Measurements from ENCODE around the gene COPS7B. TPM values are rescaled to one million over a fixed set of nuclear protein-coding genes. Genes with fewer than 3 reads are reported as not detected.

COPS7B gene
- total RNA-seq, 1 experiment from 2014 or later = 61.4 TPM

- Histone ChIP-seq H2BK20ac (ENCODE audit: low read depth, low read length, poor library complexity, severe bottlenecking) (no peak overlapping the region), H2AFZ (ENCODE audit: low read length) (no peak overlapping the region), H3K79me2 (ENCODE audit: insufficient read depth, low read length) (0 out of 2 replicates have a peak, but pooled peaks cover 2% of the 10 kb centered on the region), H4K5ac (ENCODE audit: insufficient read length, low read depth, low read length) (no peak overlapping the region), H3K4me1 (ENCODE audit: insufficient read depth, low read length) (no peaks in the 10 kb centered on the region), H2BK5ac (ENCODE audit: insufficient read length, low read length) (no peak overlapping the region), H4K20me1 (ENCODE audit: control insufficient read depth, insufficient read depth, insufficient read length) (no peaks in the 10 kb centered on the region), H3K27me3 (ENCODE audit: insufficient read depth, low read length) (no peaks in the 10 kb centered on the region), H2BK15ac (ENCODE audit: low read depth, low read length) (no peak overlapping the region), H3K4me2 (ENCODE audit: insufficient read depth, insufficient read length, low read length) (no peak overlapping the region), H3K14ac (ENCODE audit: insufficient read depth, low read length) (no peak overlapping the region), H3K4ac (ENCODE audit: low read depth, low read length) (no peak overlapping the region), H3T11ph (ENCODE audit: low read length) (no peak overlapping the region), H4K91ac (ENCODE audit: insufficient read length, low read depth, low read length) (no peak overlapping the region), H3K23me2 (ENCODE audit: insufficient read length, low read depth, low read length, poor library complexity, severe bottlenecking) (no peaks in the 10 kb centered on the region), H3K9me3 (ENCODE audit: control insufficient read depth, low read depth, low read length) (no peaks in the 10 kb centered on the region), H3K79me1 (ENCODE audit: insufficient read depth, low read depth, low read length, poor library complexity, severe bottlenecking) (no peaks in the 10 kb centered on the region), H2BK120ac (ENCODE audit: low read depth, low read length, poor library complexity, severe bottlenecking) (no peak overlapping the region), H3K18ac (ENCODE audit: insufficient read length, low read depth, low read length) (no peak overlapping the region), H3K27ac (ENCODE audit: insufficient read length, low read depth, low read length) (no peak overlapping the region), H2BK12ac (ENCODE audit: insufficient read length, low read depth, low read length) (no peak overlapping the region), H2AK5ac (ENCODE audit: insufficient read length, low read length) (no peak overlapping the region), H3K23ac (ENCODE audit: insufficient read length, low read depth, low read length) (no peak overlapping the region), H3K56ac (ENCODE audit: insufficient read length, low read depth, low read length) (no peak overlapping the region), H3K9ac (ENCODE audit: extremely low read depth, insufficient read length, low read length) (no peak overlapping the region), H4K8ac (replicated peaks; ENCODE audit: insufficient read length, low read depth, low read length) (no peak overlapping the region)
- TF ChIP-seq CTCF (conservative IDR thresholded peaks at IDR 0.05) = no peak
- no peak for DNase-seq
- H3K9me3 Mint-ChIP-seq = no peaks in the 10 kb centered on the region
- no peak overlapping the region for H3K4me3 Mint-ChIP-seq
- no CpG with 5 or more reads among the region's 3 CpGs for WGBS (ENCODE audit: extremely low coverage, insufficient read length, low lambda C conversion rate)
- H3K27me3 Mint-ChIP-seq (ENCODE audit: low read depth) = no peaks in the 10 kb centered on the region
- H3K36me3 Mint-ChIP-seq (ENCODE audit: insufficient read depth in 1 of 3, low read depth in 3 of 3) = peaks cover 13 to 81% (median 62%) of the 10 kb centered on the region in 3 experiments
- H3K27ac Mint-ChIP-seq = no peak overlapping the region; a peak in 1 of 7 replicates
- no peaks in the 10 kb centered on the region for H3K4me1 Mint-ChIP-seq
Measured at GRCh38 chr2:231794383-231794782, 8.1 kb downstream of the COPS7B start.

Measured in H9 (cell line).